HepG2 (cell line): Measurements from ENCODE around the gene SUV39H2. TPM values are rescaled to one million over a fixed set of nuclear protein-coding genes. Genes with fewer than 3 reads are reported as not detected.

Experiments
- NR2F2 ChIP-seq: IDR thresholded peaks from 2 replicates; pipeline ENCODE4 v1.6.1; 2012; ENCODE audit warnings: low read depth, inconsistent platforms, borderline replicate concordance
- TBX2 ChIP-seq: sonication (generic); formaldehyde crosslinking; IDR thresholded peaks from 2 replicates; pipeline ENCODE4 v1.5.0; 2020; ENCODE audit warnings: missing genetic modification reagents, mild to moderate bottlenecking, borderline replicate concordance
- ZNF230 ChIP-seq: sonication (generic); formaldehyde crosslinking; IDR thresholded peaks from 2 replicates; pipeline ENCODE4 v1.4.0; 2020; ENCODE audit warnings: mild to moderate bottlenecking, missing genetic modification reagents
- ZNF335 ChIP-seq: sonication (generic); formaldehyde crosslinking; IDR thresholded peaks from 2 replicates; pipeline ENCODE4 v1.4.0; 2020; ENCODE audit warnings: missing genetic modification reagents
- ZNF350 ChIP-seq: sonication (generic); formaldehyde crosslinking; IDR thresholded peaks from 2 replicates; pipeline ENCODE4 v1.4.0; 2020; ENCODE audit warnings: mild to moderate bottlenecking, low read depth, missing genetic modification reagents, borderline replicate concordance
- ZNF501 ChIP-seq: sonication (generic); formaldehyde crosslinking; IDR thresholded peaks from 2 replicates; pipeline ENCODE4 v1.5.1; 2020; ENCODE audit warnings: mild to moderate bottlenecking, moderate library complexity, missing genetic modification reagents
- ZSCAN30 ChIP-seq: sonication (generic); formaldehyde crosslinking; IDR thresholded peaks from 2 replicates; pipeline ENCODE4 v1.5.0; 2020; ENCODE audit warnings: mild to moderate bottlenecking, missing genetic modification reagents
- polyA plus RNA-seq, 8 experiments: library from polyadenylated mRNA; depleted of rRNA in 3 of 8; stranded (reverse) in 7 of 8; unstranded in 1 of 8; fragments of >200 nt; fragmentation: Illumina TruSeq in 4 of 8; extraction: Trizol in 4 of 8; gene quantifications; 2 replicates each; pipeline versions ENCODE4 v1.2.1 to v1.2.3, GENCODE V29; 2011 to 2016; ENCODE audit warnings: low read depth in 4 of 8, missing spikeins in 1 of 8, mixed read lengths in 1 of 8; ENCODE audit not compliant: insufficient read depth in 1 of 8
- total RNA-seq, 5 experiments: library from RNA; depleted of rRNA; stranded (reverse); fragments of >200 nt; fragmentation: Illumina TruSeq; extraction: Trizol; gene quantifications; 2 replicates each; pipeline ENCODE4 v1.2.3, GENCODE V29; 2016; ENCODE audit warnings: low read depth in 1 of 5
- TF ChIP-seq, protein P1 (sequence below), 2 experiments: fragments of 450-650 bp in 1 of 2; sonication (generic) in 1 of 2; formaldehyde crosslinking in 1 of 2; IDR thresholded peaks; 2 replicates each; pipeline versions ENCODE4 v1.6.1 to v1.8.0; 2016 to 2022; ENCODE audit warnings: antibody characterized with exemption in 1 of 2, mild to moderate bottlenecking in 1 of 2, missing genetic modification reagents in 1 of 2
- TF ChIP-seq, protein P2 (sequence below): sonication (generic); formaldehyde crosslinking; IDR thresholded peaks from 2 replicates; pipeline ENCODE4 v1.5.1; 2020; ENCODE audit warnings: mild to moderate bottlenecking, missing genetic modification reagents, borderline replicate concordance
- TF ChIP-seq, protein P3 (sequence below): sonication (generic); formaldehyde crosslinking; IDR thresholded peaks from 2 replicates; pipeline ENCODE4 v1.8.1; 2023; ENCODE audit warnings: mild to moderate bottlenecking, inconsistent platforms, moderate library complexity, missing genetic modification reagents, borderline replicate concordance

The SUV39H2 gene
- total and polyA plus RNA-seq, 2 of the 13 experiments (the other 11 are each of a cell fraction or from before 2014, with no cell fraction given): 9.0 to 44.3 TPM

DNA sequence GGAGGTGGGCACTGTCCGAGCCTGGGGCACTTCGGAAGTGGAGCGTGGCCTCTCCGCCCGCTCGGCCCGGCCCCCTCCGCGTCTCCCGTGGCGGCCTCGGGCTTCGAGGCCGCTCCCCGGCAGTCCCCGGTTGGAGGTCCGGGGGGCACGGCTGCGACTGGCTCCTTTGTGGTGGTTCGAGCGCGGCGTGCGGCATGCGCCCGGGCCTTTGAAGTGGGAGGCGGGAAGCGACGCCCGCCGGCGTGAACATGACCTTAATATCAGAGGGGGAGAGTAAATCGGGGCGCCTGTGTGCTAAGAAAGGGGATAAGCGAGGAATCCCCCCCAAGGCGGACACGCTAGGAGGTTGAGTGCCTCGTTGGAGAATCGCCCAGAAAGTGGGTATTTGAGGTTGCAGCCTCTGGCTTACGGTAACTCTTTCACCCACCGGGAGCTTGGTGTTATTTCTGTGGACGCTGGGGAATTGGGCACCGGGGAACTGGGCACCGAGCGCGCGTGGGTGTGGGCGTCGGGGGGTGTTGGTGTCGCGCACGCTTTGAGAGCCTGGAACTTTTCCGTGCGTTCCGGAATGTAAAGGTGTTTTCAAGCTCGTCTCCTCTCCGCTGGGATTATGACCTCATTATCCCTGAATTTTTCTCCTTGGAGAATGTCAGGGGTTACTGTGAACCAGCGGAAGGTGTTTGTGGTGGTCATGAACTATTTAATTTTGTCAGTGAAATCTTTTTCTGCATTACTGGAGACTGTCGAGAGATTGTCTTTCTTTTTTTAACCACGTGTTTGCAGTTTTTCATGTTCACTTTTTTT is 660 bp downstream of the SUV39H2 start (continued):
- TF ChIP-seq ZNF350 (0 out of 2 replicates have a peak, but pooled peaks have one; percentile 48), NR2F2 (no peak), TBX2 (peak; percentile 55; the same call in 1 of the 2 replicates), ZNF501 (CRISPR knock-in tag) (0 out of 2 replicates have a peak, but pooled peaks have one; percentile 11), ZNF230 (no peak), ZNF335 (CRISPR knock-in tag) (0 out of 2 replicates have a peak, but pooled peaks have one; percentile 17), ZSCAN30 (CRISPR knock-in tag) (no peak)
- TF ChIP-seq, protein P1, sequence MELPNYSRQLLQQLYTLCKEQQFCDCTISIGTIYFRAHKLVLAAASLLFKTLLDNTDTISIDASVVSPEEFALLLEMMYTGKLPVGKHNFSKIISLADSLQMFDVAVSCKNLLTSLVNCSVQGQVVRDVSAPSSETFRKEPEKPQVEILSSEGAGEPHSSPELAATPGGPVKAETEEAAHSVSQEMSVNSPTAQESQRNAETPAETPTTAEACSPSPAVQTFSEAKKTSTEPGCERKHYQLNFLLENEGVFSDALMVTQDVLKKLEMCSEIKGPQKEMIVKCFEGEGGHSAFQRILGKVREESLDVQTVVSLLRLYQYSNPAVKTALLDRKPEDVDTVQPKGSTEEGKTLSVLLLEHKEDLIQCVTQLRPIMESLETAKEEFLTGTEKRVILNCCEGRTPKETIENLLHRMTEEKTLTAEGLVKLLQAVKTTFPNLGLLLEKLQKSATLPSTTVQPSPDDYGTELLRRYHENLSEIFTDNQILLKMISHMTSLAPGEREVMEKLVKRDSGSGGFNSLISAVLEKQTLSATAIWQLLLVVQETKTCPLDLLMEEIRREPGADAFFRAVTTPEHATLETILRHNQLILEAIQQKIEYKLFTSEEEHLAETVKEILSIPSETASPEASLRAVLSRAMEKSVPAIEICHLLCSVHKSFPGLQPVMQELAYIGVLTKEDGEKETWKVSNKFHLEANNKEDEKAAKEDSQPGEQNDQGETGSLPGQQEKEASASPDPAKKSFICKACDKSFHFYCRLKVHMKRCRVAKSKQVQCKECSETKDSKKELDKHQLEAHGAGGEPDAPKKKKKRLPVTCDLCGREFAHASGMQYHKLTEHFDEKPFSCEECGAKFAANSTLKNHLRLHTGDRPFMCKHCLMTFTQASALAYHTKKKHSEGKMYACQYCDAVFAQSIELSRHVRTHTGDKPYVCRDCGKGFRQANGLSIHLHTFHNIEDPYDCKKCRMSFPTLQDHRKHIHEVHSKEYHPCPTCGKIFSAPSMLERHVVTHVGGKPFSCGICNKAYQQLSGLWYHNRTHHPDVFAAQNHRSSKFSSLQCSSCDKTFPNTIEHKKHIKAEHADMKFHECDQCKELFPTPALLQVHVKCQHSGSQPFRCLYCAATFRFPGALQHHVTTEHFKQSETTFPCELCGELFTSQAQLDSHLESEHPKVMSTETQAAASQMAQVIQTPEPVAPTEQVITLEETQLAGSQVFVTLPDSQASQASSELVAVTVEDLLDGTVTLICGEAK (IDR thresholded peaks at IDR 0.05): no peak
- TF ChIP-seq, protein P1 (CRISPR knock-in tag; IDR thresholded peaks at IDR 0.05): 0 out of 2 replicates have a peak, but pooled peaks have one; percentile 37
- TF ChIP-seq, protein P2, sequence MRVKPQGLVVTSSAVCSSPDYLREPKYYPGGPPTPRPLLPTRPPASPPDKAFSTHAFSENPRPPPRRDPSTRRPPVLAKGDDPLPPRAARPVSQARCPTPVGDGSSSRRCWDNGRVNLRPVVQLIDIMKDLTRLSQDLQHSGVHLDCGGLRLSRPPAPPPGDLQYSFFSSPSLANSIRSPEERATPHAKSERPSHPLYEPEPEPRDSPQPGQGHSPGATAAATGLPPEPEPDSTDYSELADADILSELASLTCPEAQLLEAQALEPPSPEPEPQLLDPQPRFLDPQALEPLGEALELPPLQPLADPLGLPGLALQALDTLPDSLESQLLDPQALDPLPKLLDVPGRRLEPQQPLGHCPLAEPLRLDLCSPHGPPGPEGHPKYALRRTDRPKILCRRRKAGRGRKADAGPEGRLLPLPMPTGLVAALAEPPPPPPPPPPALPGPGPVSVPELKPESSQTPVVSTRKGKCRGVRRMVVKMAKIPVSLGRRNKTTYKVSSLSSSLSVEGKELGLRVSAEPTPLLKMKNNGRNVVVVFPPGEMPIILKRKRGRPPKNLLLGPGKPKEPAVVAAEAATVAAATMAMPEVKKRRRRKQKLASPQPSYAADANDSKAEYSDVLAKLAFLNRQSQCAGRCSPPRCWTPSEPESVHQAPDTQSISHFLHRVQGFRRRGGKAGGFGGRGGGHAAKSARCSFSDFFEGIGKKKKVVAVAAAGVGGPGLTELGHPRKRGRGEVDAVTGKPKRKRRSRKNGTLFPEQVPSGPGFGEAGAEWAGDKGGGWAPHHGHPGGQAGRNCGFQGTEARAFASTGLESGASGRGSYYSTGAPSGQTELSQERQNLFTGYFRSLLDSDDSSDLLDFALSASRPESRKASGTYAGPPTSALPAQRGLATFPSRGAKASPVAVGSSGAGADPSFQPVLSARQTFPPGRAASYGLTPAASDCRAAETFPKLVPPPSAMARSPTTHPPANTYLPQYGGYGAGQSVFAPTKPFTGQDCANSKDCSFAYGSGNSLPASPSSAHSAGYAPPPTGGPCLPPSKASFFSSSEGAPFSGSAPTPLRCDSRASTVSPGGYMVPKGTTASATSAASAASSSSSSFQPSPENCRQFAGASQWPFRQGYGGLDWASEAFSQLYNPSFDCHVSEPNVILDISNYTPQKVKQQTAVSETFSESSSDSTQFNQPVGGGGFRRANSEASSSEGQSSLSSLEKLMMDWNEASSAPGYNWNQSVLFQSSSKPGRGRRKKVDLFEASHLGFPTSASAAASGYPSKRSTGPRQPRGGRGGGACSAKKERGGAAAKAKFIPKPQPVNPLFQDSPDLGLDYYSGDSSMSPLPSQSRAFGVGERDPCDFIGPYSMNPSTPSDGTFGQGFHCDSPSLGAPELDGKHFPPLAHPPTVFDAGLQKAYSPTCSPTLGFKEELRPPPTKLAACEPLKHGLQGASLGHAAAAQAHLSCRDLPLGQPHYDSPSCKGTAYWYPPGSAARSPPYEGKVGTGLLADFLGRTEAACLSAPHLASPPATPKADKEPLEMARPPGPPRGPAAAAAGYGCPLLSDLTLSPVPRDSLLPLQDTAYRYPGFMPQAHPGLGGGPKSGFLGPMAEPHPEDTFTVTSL (CRISPR knock-in tag): 0 out of 2 replicates have a peak, but pooled peaks have one; percentile 16
- TF ChIP-seq, protein P3, sequence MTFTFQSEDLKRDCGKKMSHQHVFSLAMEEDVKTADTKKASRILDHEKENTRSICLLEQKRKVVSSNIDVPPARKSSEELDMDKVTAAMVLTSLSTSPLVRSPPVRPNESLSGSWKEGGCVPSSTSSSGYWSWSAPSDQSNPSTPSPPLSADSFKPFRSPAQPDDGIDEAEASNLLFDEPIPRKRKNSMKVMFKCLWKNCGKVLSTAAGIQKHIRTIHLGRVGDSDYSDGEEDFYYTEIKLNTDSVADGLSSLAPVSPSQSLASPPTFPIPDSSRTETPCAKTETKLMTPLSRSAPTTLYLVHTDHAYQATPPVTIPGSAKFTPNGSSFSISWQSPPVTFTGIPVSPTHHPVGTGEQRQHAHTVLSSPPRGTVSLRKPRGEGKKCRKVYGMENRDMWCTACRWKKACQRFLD (CRISPR knock-in tag): no peak
